Liver (tissue), 9 donors: ENCODE results near the gene MED25. TPM values are rescaled to one million over a fixed set of nuclear protein-coding genes. Genes with fewer than 3 reads are reported as not detected.

Source experiments
- DNase-seq: peaks from one replicate; pipeline ENCODE4 v3.0.0-alpha.2; 2017; ENCODE audit warnings: low spot score
- H3K27ac ChIP-seq, 2 donors: one replicate each; pipeline ENCODE4 v1.7.0; 2013; ENCODE audit warnings: inconsistent platforms in 2 of 2, low read length in 2 of 2, control low read depth in 1 of 2, low read depth in 1 of 2, mild to moderate bottlenecking in 1 of 2
- H3K27me3 ChIP-seq, 4 donors: one replicate each; pipeline versions ENCODE4 v1.6.1 to v1.7.0; 2013; ENCODE audit warnings: low read length in 3 of 4, inconsistent platforms in 1 of 4, mild to moderate bottlenecking in 1 of 4, moderate library complexity in 1 of 4; ENCODE audit not compliant: control insufficient read depth in 4 of 4, insufficient read depth in 4 of 4
- H3K36me3 ChIP-seq, 4 donors: one replicate each; pipeline versions ENCODE4 v1.6.1 to v1.7.0; 2013; ENCODE audit warnings: low read length in 3 of 4, mild to moderate bottlenecking in 3 of 4, low read depth in 1 of 4, moderate library complexity in 1 of 4; ENCODE audit not compliant: control insufficient read depth in 4 of 4, insufficient read depth in 3 of 4
- H3K4me1 ChIP-seq, 4 donors: one replicate each; pipeline versions ENCODE4 v1.6.1 to v1.7.0; 2013; ENCODE audit warnings: low read length in 3 of 4, mild to moderate bottlenecking in 3 of 4, moderate library complexity in 1 of 4; ENCODE audit not compliant: control insufficient read depth in 4 of 4, insufficient read depth in 4 of 4
- H3K4me3 ChIP-seq, 3 donors: one replicate each; pipeline versions ENCODE4 v1.6.1 to v1.7.0; 2013; ENCODE audit warnings: low read length in 3 of 3, control low read depth in 1 of 3, low read depth in 1 of 3, mild to moderate bottlenecking in 1 of 3
- H3K9ac ChIP-seq, 2 donors: one replicate each; pipeline ENCODE4 v1.7.0; 2013; ENCODE audit warnings: low read length in 2 of 2, mild to moderate bottlenecking in 2 of 2, moderate library complexity in 2 of 2, control low read depth in 1 of 2, low read depth in 1 of 2
- H3K9me3 ChIP-seq, 4 donors: one replicate each; pipeline versions ENCODE4 v1.6.1 to v1.7.0; 2013; ENCODE audit warnings: low read length in 3 of 4; ENCODE audit not compliant: control insufficient read depth in 4 of 4
- CTCF ChIP-seq: fragments of 150-350 bp; IDR thresholded peaks from 2 replicates; pipeline ENCODE4 v1.5.1; 2017; ENCODE audit warnings: improper control_type of control experiment, low read depth, low read length; ENCODE audit not compliant: missing input control
- EGR1 ChIP-seq, 2 donors: IDR thresholded peaks; 2 replicates each; pipeline ENCODE4 v1.6.1; 2016 to 2018; ENCODE audit warnings: antibody characterized with exemption in 2 of 2, low read depth in 2 of 2
- FOXA2 ChIP-seq: IDR thresholded peaks from 2 replicates; pipeline ENCODE4 v1.6.1; 2016; ENCODE audit warnings: antibody characterized with exemption
- JUND ChIP-seq, 2 donors: IDR thresholded peaks; 2 replicates each; pipeline ENCODE4 v1.6.1; 2016; ENCODE audit warnings: antibody characterized with exemption in 2 of 2
- MAX ChIP-seq: IDR thresholded peaks from 2 replicates; pipeline ENCODE4 v1.6.1; 2016; ENCODE audit warnings: antibody characterized with exemption
- NR2F2 ChIP-seq: IDR thresholded peaks from 2 replicates; pipeline ENCODE4 v1.6.1; 2016; ENCODE audit warnings: antibody characterized with exemption
- RAD21 ChIP-seq, 2 donors: IDR thresholded peaks; 2 replicates each; pipeline ENCODE4 v1.6.1; 2016; ENCODE audit warnings: antibody characterized with exemption in 2 of 2, mild to moderate bottlenecking in 2 of 2
- SP1 ChIP-seq: IDR thresholded peaks from 2 replicates; pipeline ENCODE4 v1.6.1; 2018; ENCODE audit warnings: antibody characterized with exemption, mild to moderate bottlenecking
- TAF1 ChIP-seq: conservative IDR thresholded peaks from 2 replicates; pipeline ENCODE4 v1.6.1; 2016; ENCODE audit warnings: antibody characterized with exemption, mild to moderate bottlenecking
- YY1 ChIP-seq: IDR thresholded peaks from 2 replicates; pipeline ENCODE4 v1.6.1; 2016; ENCODE audit warnings: antibody characterized with exemption, mild to moderate bottlenecking
- WGBS: extraction: QIAGEN DNeasy Blood & Tissue Kit; methylation state at CpG from one replicate; pipeline ENCODE4 v1.1.7; 2013; 5-methylcytosine and 5-hydroxymethylcytosine counted together
- polyA plus RNA-seq, 2 donors: library from polyadenylated mRNA; stranded (reverse) in 1 of 2; unstranded in 1 of 2; fragments of 200-250 nt in 1 of 2; fragments of >200 nt in 1 of 2; fragmentation: Nextera tagmentation in 1 of 2; extraction: Ambion mirVana in 1 of 2; gene quantifications; one replicate each; pipeline versions ENCODE4 v1.2.1 to v1.2.3, GENCODE V29; 2013 to 2015
- total RNA-seq, 2 donors: library from RNA; depleted of rRNA; stranded (reverse); fragments of >200 nt; gene quantifications; one replicate each; pipeline ENCODE4 v1.2.3, GENCODE V29; 2014
- TF ChIP-seq, protein P1 (sequence below): IDR thresholded peaks from 2 replicates; pipeline ENCODE4 v1.6.1; 2016; ENCODE audit warnings: antibody characterized with exemption, mild to moderate bottlenecking
- TF ChIP-seq, protein P2 (sequence below): IDR thresholded peaks from 2 replicates; pipeline ENCODE4 v1.6.1; 2016; ENCODE audit warnings: antibody characterized with exemption
- donor health status: healthy.
- donor health status: healthy.
- donor health status: healthy.
- donor health status: healthy.
- donor health status: healthy.

The MED25 gene
- total and polyA plus RNA-seq, 4 donors: 4.7 to 24.1 (median 9.6) TPM

DNA sequence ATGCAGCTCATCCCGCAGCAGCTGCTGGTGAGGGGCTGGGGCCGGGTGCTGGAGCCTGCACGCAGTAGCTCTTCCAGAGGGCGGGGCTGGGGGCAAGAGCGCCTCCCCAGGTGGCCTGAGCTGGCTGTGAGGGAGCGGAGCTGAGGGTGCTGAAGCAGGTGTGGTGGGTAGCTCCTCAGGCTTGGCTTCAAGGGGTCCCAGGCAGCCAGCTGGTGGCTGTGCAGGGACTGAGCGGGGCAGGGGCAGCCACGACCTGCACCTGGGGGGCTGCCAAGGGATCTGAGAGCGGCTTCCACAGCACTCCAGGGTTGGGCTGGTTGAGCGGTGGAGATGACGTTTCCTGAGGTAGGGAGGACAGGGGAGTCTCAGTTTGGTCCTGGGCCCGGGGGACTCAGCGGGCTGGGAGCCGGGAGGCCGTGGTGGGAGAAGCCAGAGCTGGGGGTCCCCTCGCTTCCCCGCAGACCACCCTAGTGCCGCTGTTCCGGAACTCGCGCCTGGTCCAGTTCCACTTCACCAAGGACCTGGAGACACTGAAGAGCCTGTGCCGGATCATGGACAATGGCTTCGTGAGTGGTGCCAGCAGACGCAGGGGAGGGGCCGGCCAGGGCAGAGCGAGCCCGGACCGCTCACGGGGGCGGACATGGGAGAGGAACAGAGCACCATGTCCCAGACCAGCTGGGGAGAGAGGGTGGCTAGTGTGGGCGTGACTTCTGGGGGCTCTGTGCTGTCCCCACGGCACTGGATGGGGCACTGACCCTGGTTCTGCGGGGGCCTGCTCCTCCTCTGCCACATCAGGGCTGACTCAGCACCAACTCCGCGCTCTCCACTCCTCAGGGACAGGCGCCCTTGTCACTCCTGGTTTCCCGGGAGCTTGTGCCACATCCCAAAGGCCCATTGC lies 40.2 kb downstream of the MED25 start:
- no peak for DNase-seq
- TF ChIP-seq SP1 (no peak), EGR1 (IDR thresholded peaks at IDR 0.05; ENCODE audit: low read depth in 2 of 2) (no peak)
- TF ChIP-seq, protein P1, sequence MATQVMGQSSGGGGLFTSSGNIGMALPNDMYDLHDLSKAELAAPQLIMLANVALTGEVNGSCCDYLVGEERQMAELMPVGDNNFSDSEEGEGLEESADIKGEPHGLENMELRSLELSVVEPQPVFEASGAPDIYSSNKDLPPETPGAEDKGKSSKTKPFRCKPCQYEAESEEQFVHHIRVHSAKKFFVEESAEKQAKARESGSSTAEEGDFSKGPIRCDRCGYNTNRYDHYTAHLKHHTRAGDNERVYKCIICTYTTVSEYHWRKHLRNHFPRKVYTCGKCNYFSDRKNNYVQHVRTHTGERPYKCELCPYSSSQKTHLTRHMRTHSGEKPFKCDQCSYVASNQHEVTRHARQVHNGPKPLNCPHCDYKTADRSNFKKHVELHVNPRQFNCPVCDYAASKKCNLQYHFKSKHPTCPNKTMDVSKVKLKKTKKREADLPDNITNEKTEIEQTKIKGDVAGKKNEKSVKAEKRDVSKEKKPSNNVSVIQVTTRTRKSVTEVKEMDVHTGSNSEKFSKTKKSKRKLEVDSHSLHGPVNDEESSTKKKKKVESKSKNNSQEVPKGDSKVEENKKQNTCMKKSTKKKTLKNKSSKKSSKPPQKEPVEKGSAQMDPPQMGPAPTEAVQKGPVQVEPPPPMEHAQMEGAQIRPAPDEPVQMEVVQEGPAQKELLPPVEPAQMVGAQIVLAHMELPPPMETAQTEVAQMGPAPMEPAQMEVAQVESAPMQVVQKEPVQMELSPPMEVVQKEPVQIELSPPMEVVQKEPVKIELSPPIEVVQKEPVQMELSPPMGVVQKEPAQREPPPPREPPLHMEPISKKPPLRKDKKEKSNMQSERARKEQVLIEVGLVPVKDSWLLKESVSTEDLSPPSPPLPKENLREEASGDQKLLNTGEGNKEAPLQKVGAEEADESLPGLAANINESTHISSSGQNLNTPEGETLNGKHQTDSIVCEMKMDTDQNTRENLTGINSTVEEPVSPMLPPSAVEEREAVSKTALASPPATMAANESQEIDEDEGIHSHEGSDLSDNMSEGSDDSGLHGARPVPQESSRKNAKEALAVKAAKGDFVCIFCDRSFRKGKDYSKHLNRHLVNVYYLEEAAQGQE: no peak
- H3K36me3 ChIP-seq: peaks cover 3 to 52% (median 8%) of the 10 kb centered on the region in 4 donors
- 95% methylated on average over 37 of the region's 37 CpGs for WGBS
- H3K4me3 ChIP-seq: no peak overlapping the region
- H3K27me3 ChIP-seq: no peaks in the 10 kb centered on the region
- no peak overlapping the region for H3K27ac ChIP-seq
- no peak overlapping the region for H3K9ac ChIP-seq
- no peaks in the 10 kb centered on the region for H3K9me3 ChIP-seq
- peaks cover 0 to 3% (median 0%) of the 10 kb centered on the region in 4 donors for H3K4me1 ChIP-seq

DNA sequence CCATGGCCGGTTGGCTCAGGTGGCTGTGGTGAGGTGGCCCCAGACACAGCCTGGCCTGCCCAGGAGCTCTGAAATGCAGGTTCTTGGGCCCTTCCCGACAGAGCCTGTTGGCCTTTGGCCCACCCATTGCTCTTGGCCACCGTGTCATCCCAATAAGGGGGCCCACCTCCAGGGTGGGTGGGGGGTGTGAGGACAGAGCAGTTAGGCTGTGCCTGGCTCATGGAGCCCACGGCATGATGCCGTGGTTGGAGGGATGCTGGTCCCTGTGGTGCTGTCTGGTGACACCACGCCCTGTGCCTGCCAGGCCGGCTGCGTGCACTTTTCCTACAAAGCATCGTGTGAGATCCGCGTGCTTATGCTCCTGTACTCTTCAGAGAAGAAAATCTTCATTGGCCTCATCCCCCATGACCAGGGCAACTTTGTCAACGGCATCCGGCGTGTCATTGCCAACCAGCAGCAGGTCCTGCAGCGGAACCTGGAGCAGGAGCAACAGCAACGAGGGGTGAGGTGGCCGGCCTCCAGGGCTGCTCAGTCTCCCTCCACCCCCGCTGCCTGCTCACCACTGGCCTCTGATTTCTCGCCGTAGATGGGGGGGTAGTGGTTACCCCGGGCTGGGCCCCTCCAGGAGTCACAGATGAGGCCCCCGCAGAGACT lies 41.7 kb downstream of the MED25 start:
- H3K4me3 ChIP-seq: no peak overlapping the region
- DNase-seq: no peak
- H3K9me3 ChIP-seq: no peaks in the 10 kb centered on the region
- H3K27me3 ChIP-seq: no peaks in the 10 kb centered on the region
- H3K27ac ChIP-seq: no peak overlapping the region
- 87% methylated on average over 22 of the region's 22 CpGs for WGBS
- peaks cover 4 to 63% (median 11%) of the 10 kb centered on the region in 4 donors for H3K36me3 ChIP-seq
- H3K9ac ChIP-seq: no peak overlapping the region
- TF ChIP-seq FOXA2: no peak
- TF ChIP-seq NR2F2: no peak
- no peak for TF ChIP-seq MAX
- no peak for TF ChIP-seq YY1
- no peak for TF ChIP-seq JUND (IDR thresholded peaks at IDR 0.05)
- peaks cover 0 to 2% (median under 1%) of the 10 kb centered on the region in 4 donors for H3K4me1 ChIP-seq

DNA sequence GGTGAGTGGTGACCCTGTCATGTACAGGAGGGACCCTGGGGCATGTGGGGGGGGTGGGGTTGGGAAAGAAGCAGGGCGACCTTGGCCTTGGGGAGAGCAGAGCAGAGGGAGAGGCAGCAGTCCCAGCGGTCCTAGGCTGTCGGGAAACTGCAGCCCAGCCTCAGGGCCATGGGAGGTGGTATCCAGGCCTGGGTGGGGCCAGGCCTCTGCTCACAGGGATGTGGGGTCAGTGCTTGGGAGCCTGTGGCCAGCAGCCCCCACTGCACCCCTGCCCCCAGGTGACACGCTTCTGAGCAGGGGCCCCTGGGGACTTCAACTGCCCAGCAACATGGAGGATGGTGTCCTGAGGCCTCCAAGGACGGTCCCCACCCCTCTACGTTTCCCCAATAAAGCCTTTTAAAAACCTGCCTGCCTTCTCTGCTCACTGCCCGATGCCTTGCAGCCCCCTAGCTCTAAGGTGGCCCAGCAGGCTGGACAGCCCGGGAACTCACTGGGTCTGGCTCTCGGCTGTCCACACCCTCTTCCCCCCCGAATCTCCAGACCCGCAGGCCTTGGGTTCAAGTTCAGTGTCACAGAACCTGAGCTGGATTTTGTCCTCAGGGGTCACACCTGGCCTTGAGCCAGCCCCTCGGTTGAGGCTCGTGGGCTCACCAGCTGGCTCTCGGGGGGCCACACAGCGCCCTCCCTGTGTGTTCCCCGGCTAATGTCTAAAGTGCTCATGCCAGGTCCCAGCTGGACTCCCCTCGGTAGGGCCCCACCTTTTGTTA lies 42.4 kb downstream of the MED25 start:
- no peak for DNase-seq
- Histone ChIP-seq H3K36me3 (peaks cover 4 to 61% (median 11%) of the 10 kb centered on the region in 4 donors), H3K4me1 (peaks cover 6 to 9% (median 7%) of the 10 kb centered on the region in 4 donors), H3K27ac (no peak overlapping the region), H3K9ac (no peak overlapping the region), H3K4me3 (no peak overlapping the region), H3K27me3 (no peaks in the 10 kb centered on the region), H3K9me3 (no peaks in the 10 kb centered on the region)
- 82% methylated on average over 17 of the region's 17 CpGs for whole genome bisulfite sequencing
- TF ChIP-seq JUND (IDR thresholded peaks at IDR 0.05) (no peak), RAD21 (IDR thresholded peaks at IDR 0.05) (no peak), CTCF (no peak), NR2F2 (no peak), TAF1 (no peak)
- TF ChIP-seq, protein P2, sequence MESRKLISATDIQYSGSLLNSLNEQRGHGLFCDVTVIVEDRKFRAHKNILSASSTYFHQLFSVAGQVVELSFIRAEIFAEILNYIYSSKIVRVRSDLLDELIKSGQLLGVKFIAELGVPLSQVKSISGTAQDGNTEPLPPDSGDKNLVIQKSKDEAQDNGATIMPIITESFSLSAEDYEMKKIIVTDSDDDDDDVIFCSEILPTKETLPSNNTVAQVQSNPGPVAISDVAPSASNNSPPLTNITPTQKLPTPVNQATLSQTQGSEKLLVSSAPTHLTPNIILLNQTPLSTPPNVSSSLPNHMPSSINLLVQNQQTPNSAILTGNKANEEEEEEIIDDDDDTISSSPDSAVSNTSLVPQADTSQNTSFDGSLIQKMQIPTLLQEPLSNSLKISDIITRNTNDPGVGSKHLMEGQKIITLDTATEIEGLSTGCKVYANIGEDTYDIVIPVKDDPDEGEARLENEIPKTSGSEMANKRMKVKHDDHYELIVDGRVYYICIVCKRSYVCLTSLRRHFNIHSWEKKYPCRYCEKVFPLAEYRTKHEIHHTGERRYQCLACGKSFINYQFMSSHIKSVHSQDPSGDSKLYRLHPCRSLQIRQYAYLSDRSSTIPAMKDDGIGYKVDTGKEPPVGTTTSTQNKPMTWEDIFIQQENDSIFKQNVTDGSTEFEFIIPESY: no peak
- TF ChIP-seq, protein P1: no peak
